Cardiac muscle cell (in vitro differentiated cells and primary cell): ENCODE measurements around the gene SLC25A21. TPM values are rescaled to one million over a fixed set of nuclear protein-coding genes. Genes with fewer than 3 reads are reported as not detected.

Experiments
- DNase-seq, 2 donors: peaks; one replicate each; pipeline versions ENCODE4 v3.0.0 to v3.0.0-alpha.2; 2010 to 2017; ENCODE audit warnings: low read depth in 1 of 2, low spot score in 1 of 2
- H3K27ac ChIP-seq: fragments of 200-600 bp; sonication (generic); 2 replicates; pipeline ENCODE4 v1.5.1; 2016
- H3K27me3 ChIP-seq: fragments of 200-600 bp; sonication (generic); 2 replicates; pipeline ENCODE4 v1.6.0; 2016; ENCODE audit warnings: control low read depth
- H3K36me3 ChIP-seq: fragments of 200-600 bp; sonication (generic); 2 replicates; pipeline ENCODE4 v1.5.1; 2016; ENCODE audit warnings: control low read depth
- H3K4me1 ChIP-seq: fragments of 200-600 bp; sonication (generic); 2 replicates; pipeline ENCODE4 v1.8.1; 2017; ENCODE audit warnings: low read depth, mild to moderate bottlenecking, mixed run types
- H3K4me3 ChIP-seq: fragments of 200-600 bp; sonication (generic); 2 replicates; pipeline ENCODE4 v1.5.1; 2016; ENCODE audit warnings: mild to moderate bottlenecking
- H3K9me3 ChIP-seq: fragments of 200-600 bp; sonication (generic); 2 replicates; pipeline ENCODE4 v1.5.1; 2017; ENCODE audit warnings: low read depth, mild to moderate bottlenecking, control low read depth
- polyA plus RNA-seq: library from polyadenylated mRNA; unstranded; fragments of >200 nt; fragmentation: Nextera tagmentation; extraction: Ambion mirVana; gene quantifications from 2 replicates; pipeline ENCODE4 v1.2.1, GENCODE V29; 2016
- total RNA-seq: library from RNA; depleted of rRNA; stranded (reverse); fragments of >200 nt; gene quantifications from 2 replicates; pipeline ENCODE4 v1.2.3, GENCODE V29; 2016
- TF ChIP-seq, protein P1 (sequence below): IDR thresholded peaks from 2 replicates; pipeline ENCODE4 v1.5.1; 2012; ENCODE audit warnings: low read depth, mild to moderate bottlenecking, low read length

Gene SLC25A21
- total and polyA plus RNA-seq, 2 experiments from 2014 or later: 0.63 to 8.4 TPM

DNA sequence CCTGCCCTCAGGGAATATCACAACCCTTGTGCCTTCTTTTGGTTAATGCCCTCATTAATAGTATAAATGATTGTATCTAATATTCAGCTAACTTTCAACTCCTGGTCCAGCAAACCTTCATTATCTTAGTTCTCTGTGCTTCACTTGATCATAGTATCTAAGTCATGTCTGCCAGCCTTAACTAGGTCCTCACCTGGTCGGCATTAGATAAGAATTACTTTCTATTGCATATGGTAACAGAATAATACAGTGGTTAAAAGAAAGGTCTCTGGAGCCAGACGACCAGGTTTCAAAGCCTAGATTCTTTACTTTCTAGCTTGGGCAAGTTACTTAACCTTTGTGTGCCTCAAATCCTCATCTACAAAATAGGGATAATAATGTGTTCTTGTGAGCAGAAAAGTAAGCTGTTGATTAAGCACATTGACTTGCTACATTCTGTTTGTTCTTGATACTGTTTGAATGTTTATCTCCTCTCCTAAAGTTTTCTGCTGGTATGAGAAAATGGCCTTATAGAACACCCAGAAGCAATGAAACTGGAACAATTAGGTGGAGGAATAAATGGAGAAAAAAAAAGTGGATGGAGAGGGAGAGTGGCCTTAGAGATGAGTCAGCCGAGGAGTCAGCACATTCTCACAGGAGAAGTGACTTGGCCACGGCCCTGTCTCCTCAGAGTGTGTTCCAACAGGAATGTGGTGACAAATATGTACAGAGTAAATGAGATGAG is 176.1 kb downstream of the SLC25A21 start:
- no peaks in the 10 kb centered on the region for H3K27me3 ChIP-seq
- DNase-seq: no peak
- no peaks in the 10 kb centered on the region for H3K36me3 ChIP-seq
- H3K4me1 ChIP-seq: no peaks in the 10 kb centered on the region
- TF ChIP-seq, protein P1, sequence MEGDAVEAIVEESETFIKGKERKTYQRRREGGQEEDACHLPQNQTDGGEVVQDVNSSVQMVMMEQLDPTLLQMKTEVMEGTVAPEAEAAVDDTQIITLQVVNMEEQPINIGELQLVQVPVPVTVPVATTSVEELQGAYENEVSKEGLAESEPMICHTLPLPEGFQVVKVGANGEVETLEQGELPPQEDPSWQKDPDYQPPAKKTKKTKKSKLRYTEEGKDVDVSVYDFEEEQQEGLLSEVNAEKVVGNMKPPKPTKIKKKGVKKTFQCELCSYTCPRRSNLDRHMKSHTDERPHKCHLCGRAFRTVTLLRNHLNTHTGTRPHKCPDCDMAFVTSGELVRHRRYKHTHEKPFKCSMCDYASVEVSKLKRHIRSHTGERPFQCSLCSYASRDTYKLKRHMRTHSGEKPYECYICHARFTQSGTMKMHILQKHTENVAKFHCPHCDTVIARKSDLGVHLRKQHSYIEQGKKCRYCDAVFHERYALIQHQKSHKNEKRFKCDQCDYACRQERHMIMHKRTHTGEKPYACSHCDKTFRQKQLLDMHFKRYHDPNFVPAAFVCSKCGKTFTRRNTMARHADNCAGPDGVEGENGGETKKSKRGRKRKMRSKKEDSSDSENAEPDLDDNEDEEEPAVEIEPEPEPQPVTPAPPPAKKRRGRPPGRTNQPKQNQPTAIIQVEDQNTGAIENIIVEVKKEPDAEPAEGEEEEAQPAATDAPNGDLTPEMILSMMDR: no peak
- no peak overlapping the region for H3K27ac ChIP-seq
- H3K9me3 ChIP-seq: no peaks in the 10 kb centered on the region
- no peak overlapping the region for H3K4me3 ChIP-seq

DNA sequence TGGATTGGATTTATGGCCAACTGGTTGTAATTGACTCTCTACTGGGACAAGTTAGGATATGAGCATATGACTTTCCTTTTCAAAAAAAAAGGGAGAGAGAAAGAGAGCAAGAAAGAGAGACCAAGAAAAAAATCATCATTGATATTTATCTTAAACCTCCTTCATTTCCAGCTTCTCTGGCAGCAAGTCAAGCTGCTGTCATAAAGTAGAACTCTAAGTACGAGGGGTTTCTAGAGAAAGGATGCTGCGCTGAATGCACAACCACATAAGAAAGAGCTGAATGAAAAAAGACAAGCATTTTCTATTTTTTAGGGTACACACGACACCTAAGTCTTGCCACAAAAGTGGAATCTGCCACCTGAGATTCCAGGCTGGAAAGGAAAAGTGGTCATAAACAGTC is 182.6 kb downstream of the SLC25A21 start:
- Histone ChIP-seq H3K4me1 (no peaks in the 10 kb centered on the region), H3K4me3 (no peak overlapping the region), H3K27me3 (no peaks in the 10 kb centered on the region), H3K9me3 (no peaks in the 10 kb centered on the region), H3K36me3 (no peaks in the 10 kb centered on the region), H3K27ac (no peak overlapping the region)
- TF ChIP-seq, protein P1: no peak
- no peak for DNase-seq

DNA sequence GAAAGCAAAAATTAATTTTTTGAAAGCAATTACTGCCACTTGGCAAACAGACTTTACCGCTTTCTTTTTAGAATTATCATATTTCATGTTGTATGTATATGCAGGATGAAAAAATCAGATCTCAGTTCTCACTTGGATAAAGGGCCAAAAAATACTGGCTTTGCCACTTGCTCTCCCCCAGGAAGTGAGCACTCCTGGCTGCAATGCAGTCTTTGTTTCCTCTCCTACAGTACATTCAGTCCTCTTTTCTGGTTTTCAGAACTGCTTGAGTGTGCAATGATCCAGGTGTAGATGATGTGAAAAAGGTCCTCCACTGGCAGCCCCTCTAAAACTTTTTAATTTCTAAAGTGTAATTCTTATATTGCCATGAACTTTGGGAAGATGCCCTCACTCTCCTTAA is 183.4 kb downstream of the SLC25A21 start:
- DNase-seq: no peak
- TF ChIP-seq, protein P1: no peak

DNA sequence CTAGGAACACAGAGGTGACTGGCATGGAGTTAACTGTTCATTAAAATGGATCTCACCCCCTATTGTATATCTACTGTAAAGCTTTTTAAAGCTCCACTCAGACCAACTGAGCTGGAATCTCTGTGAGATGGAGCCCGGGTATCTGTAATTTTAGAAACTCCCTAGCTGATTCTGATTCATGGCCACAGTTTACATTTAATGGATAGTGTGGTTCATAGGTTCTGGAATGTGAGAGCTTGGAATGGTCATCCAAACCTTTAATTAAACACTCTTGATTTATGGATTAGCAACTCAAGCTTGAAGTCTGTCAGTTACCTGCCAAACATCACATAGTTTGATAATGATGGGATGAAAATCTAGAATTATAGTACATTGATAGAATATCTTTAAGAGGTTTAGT is 183.8 kb downstream of the SLC25A21 start:
- TF ChIP-seq, protein P1: no peak
- no peaks in the 10 kb centered on the region for H3K27me3 ChIP-seq
- no peak overlapping the region for H3K4me3 ChIP-seq
- H3K27ac ChIP-seq: no peak overlapping the region
- no peaks in the 10 kb centered on the region for H3K9me3 ChIP-seq
- H3K36me3 ChIP-seq: no peaks in the 10 kb centered on the region
- no peak for DNase-seq
- no peaks in the 10 kb centered on the region for H3K4me1 ChIP-seq

More for the DNA sequence above, 183.4 kb downstream of the SLC25A21 start:
- Histone ChIP-seq H3K4me1 (no peaks in the 10 kb centered on the region), H3K4me3 (no peak overlapping the region), H3K27me3 (no peaks in the 10 kb centered on the region), H3K9me3 (no peaks in the 10 kb centered on the region), H3K36me3 (no peaks in the 10 kb centered on the region), H3K27ac (no peak overlapping the region)

DNA sequence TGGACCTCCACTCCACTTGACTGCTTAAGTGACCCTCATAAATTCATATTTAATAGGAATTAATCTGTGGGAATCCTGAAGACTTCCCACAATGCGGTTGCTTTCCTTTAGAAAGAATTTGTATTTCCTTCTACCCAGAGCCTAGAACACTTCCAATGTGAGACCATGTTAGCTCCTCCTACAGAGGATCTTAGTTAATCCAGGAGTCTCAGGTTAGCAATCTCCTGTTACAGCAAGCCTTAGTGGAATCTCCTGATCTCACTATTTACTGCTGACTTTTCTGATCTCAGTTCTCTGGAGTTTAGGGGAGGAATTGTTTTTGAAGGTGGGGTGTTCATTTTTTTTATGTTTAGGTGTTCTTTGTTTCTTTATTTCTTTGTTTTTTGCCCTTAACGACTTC is 186.0 kb downstream of the SLC25A21 start:
- TF ChIP-seq, protein P1: no peak
- H3K36me3 ChIP-seq: no peaks in the 10 kb centered on the region

More for the DNA sequence above, 186.0 kb downstream of the SLC25A21 start:
- no peak overlapping the region for H3K27ac ChIP-seq
- no peak overlapping the region for H3K4me3 ChIP-seq
- no peaks in the 10 kb centered on the region for H3K27me3 ChIP-seq
- no peaks in the 10 kb centered on the region for H3K4me1 ChIP-seq
- H3K9me3 ChIP-seq: no peaks in the 10 kb centered on the region
- DNase-seq: no peak
